ENCODE data around the gene ILDR1.

GRCh38 chr3:122004991-122005565 is 17.0 kb downstream of the ILDR1 start:
- no peak for TF ChIP-seq HDAC6 (IDR thresholded peaks at IDR 0.05; ENCODE audit: low read depth, low read length)
- no peak for TF ChIP-seq CREB1 (IDR thresholded peaks at IDR 0.05)
- TF ChIP-seq CTCF (IDR thresholded peaks at IDR 0.05; ENCODE audit: control extremely low read depth in 1 of 3, insufficient read depth in 1 of 3, low read depth in 1 of 3, low read length in 3 of 3) = no peak
- TF ChIP-seq SRF (IDR thresholded peaks at IDR 0.05; ENCODE audit: low read depth, low read length) = no peak
- TF ChIP-seq SAP30 (IDR thresholded peaks at IDR 0.05; ENCODE audit: insufficient read depth, insufficient replicate concordance, low read length) = no peak
- TF ChIP-seq SIN3A (conservative IDR thresholded peaks at IDR 0.05 in 1 of 2, IDR thresholded peaks at IDR 0.05 in 1 of 2; ENCODE audit: low read depth in 1 of 2, low read length in 2 of 2) = no peak

Measured in H1 (cell line).